ENCODE results near the gene PTGES3. TPM values are rescaled to one million over a fixed set of nuclear protein-coding genes. Genes with fewer than 3 reads are reported as not detected.

PTGES3 gene
- total and polyA plus RNA-seq, 10 donors = 80.6 to 163 (median 130) TPM

DNA sequence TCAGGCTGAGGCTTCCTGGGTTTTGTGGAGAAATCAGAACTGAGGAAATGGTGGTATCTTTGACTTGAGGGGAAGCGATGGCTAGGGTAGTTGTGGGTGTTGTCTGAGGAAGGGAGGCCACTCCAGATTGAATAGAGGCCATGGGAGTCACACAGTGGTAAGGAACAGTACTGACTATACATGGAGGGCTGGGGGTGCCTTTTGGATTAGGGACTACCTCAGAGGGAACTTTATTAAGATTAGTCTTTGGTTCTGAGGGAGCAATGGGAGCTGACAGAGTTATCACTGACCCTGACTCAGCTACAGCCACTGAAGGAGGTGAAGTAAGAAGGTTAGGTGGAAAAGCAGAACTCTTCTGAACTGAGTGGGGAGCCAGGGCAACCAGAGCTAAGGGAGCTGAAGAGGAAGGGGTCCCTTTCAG is 32.7 kb upstream of the PTGES3 start:
- H3K27me3 ChIP-seq (replicated peaks in 1 of 7) = no peaks in the 10 kb centered on the region
- no peak for TF ChIP-seq CTCF (IDR thresholded peaks at IDR 0.05 in 8 of 11, conservative IDR thresholded peaks at IDR 0.05 in 3 of 11)
- TF ChIP-seq POLR2A (IDR thresholded peaks at IDR 0.05) = no peak
- TF ChIP-seq POLR2AphosphoS5 (IDR thresholded peaks at IDR 0.05) = peak in 1 of 3 donors; percentile 15
- H3K27ac ChIP-seq = peak overlapping the region in 7 of 8 donors; percentile 41 to 97 (median 78)
- DNase-seq = no peak
- H3K36me3 ChIP-seq = peaks cover 0 to 74% (median 24%) of the 10 kb centered on the region in 6 donors
- H3K9me3 ChIP-seq = no peaks in the 10 kb centered on the region
- peak overlapping the region in 1 of 8 donors; percentile 98 for H3K4me3 ChIP-seq
- 13 to 40% (median 17%) methylated on average over 1 of the region's 1 CpG for WGBS, 5 donors
- H3K4me1 ChIP-seq = peaks cover 50 to 92% (median 74%) of the 10 kb centered on the region in 6 donors
- intact Hi-C loops (cut with DNase I; ENCODE audit: low total_unique reads) = no loop called here

- H3K4me1 ChIP-seq = peaks cover 50 to 97% (median 71%) of the 10 kb centered on the region in 6 donors
- H3K9me3 ChIP-seq = no peaks in the 10 kb centered on the region
- H3K27ac ChIP-seq = peak overlapping the region in 6 of 8 donors; percentile 6 to 97 (median 52)
- DNase-seq = no peak
- H3K4me3 ChIP-seq = no peak overlapping the region
- H3K27me3 ChIP-seq (replicated peaks in 1 of 7) = no peaks in the 10 kb centered on the region
- intact Hi-C loops (cut with DNase I; ENCODE audit: low total_unique reads) = no loop called here
- peaks cover 0 to 90% (median 37%) of the 10 kb centered on the region in 6 donors for H3K36me3 ChIP-seq
- TF ChIP-seq POLR2A (IDR thresholded peaks at IDR 0.05) (no peak), CTCF (IDR thresholded peaks at IDR 0.05 in 8 of 11, conservative IDR thresholded peaks at IDR 0.05 in 3 of 11) (no peak), POLR2AphosphoS5 (IDR thresholded peaks at IDR 0.05) (no peak)
Measured at GRCh38 chr12:56719056-56719455, 31.0 kb upstream of the PTGES3 start.

DNA sequence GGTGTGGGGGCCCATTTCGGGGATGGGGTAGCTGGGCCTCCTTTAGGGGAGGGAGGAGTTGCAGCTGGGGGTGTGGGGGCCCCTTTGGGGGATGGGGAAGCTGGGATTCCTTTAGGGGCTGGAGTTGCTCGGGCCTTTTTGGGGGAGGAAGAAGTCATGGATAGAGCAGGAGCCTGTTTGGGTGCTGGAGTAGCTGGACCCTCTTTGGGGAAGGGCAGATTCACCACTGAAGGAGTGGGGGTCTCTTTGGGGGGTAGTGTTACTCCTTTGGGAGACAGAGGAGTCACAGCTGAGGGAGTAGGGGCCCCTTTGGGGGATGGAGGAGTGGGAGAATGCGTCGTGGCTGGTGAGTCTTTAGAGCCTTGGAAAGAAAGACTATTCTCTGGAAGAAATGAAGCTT is 30.6 kb upstream of the PTGES3 start:
- DNase-seq = no peak
- TF ChIP-seq POLR2A (IDR thresholded peaks at IDR 0.05) (no peak), POLR2AphosphoS5 (IDR thresholded peaks at IDR 0.05) (no peak), CTCF (IDR thresholded peaks at IDR 0.05 in 8 of 11, conservative IDR thresholded peaks at IDR 0.05 in 3 of 11) (no peak)
- Histone ChIP-seq H3K27ac (peak overlapping the region in 5 of 8 donors; percentile 9 to 97 (median 78)), H3K4me1 (peaks cover 49 to 97% (median 67%) of the 10 kb centered on the region in 6 donors), H3K36me3 (peaks cover 0 to 95% (median 41%) of the 10 kb centered on the region in 6 donors), H3K9me3 (no peaks in the 10 kb centered on the region), H3K27me3 (replicated peaks in 1 of 7) (no peaks in the 10 kb centered on the region), H3K4me3 (no peak overlapping the region)
- 37 to 50% (median 43%) methylated on average over 4 of the region's 4 CpGs for WGBS, 5 donors
- intact Hi-C loops (cut with DNase I; ENCODE audit: low total_unique reads) = no loop called here

DNA sequence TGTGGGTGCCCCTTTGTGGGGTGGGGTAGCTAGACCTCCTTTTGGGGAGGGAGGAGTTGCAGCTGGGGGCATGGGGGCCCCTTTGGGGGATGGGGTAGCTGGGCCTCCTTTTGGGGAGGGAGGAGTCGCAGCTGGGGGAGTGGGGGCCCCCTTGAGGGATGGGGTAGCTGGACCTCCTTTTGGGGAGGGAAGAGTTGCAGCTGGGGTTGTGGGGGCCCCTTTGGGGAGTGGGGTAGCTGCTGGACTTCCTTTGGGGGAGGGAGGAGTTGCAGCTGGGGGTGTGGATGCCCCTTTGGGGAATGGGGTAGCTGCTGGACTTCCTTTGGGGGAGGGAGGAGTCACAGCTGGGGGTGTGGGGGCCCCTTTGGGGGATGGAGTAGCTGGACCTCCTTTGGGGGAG is 30.1 kb upstream of the PTGES3 start:
- H3K4me1 ChIP-seq = peaks cover 44 to 97% (median 62%) of the 10 kb centered on the region in 6 donors
- H3K9me3 ChIP-seq = no peaks in the 10 kb centered on the region
- no peaks in the 10 kb centered on the region for H3K27me3 ChIP-seq (replicated peaks in 1 of 7)
- intact Hi-C loops (cut with DNase I; ENCODE audit: low total_unique reads) = no loop called here
- 20 to 70% (median 31%) methylated on average over 1 of the region's 1 CpG for WGBS, 5 donors
- H3K4me3 ChIP-seq = no peak overlapping the region
- H3K27ac ChIP-seq = peak overlapping the region in 4 of 8 donors; percentile 9 to 97 (median 60)
- no peak for TF ChIP-seq POLR2A (IDR thresholded peaks at IDR 0.05)
- no peak for TF ChIP-seq POLR2AphosphoS5 (IDR thresholded peaks at IDR 0.05)
- TF ChIP-seq CTCF (IDR thresholded peaks at IDR 0.05 in 8 of 11, conservative IDR thresholded peaks at IDR 0.05 in 3 of 11) = no peak
- H3K36me3 ChIP-seq = peaks cover 0 to 98% (median 46%) of the 10 kb centered on the region in 6 donors
- no peak for DNase-seq
